ENCODE measurements around the gene NUDT17. TPM values are rescaled to one million over a fixed set of nuclear protein-coding genes. Genes with fewer than 3 reads are reported as not detected.

NUDT17 gene
- total and polyA plus RNA-seq, 9 of the 15 experiments (the other 6 are each of a cell fraction or from before 2014, with no cell fraction given): 2.1 to 10.0 (median 6.1) TPM

DNA sequence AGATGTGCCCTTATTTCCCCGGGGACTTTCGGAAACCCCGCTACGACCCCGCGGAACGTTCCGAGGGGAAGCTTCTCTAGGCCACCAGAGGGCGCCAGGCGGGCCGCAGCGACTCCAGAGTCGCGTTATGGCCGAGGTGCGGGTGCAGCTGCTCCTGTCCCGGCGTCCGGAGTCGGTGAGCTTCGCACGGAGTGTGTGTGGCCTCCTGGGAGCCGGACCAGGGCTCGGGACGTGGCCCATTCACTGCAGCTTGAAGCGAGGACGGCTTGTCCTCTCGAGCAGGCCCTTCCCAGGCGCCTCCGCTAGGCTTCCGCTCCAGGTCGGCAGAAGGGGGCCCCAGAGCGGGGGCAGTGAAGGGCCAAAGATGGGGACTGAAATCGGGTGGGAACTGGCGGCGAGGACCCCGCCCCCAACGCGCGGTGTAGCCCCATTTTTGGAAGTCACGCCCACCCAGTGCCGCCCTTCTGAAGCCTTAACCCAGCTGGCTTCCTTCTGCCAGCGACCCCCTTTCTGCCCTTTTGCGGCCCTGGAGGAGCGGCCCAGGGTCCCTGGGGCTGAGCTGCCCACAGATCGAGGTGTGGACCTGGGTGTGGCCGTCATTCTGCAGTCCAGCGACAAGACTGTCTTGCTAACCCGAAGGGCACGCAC lies at the start of gene NUDT17 (continued):
- TF ChIP-seq, protein P1, sequence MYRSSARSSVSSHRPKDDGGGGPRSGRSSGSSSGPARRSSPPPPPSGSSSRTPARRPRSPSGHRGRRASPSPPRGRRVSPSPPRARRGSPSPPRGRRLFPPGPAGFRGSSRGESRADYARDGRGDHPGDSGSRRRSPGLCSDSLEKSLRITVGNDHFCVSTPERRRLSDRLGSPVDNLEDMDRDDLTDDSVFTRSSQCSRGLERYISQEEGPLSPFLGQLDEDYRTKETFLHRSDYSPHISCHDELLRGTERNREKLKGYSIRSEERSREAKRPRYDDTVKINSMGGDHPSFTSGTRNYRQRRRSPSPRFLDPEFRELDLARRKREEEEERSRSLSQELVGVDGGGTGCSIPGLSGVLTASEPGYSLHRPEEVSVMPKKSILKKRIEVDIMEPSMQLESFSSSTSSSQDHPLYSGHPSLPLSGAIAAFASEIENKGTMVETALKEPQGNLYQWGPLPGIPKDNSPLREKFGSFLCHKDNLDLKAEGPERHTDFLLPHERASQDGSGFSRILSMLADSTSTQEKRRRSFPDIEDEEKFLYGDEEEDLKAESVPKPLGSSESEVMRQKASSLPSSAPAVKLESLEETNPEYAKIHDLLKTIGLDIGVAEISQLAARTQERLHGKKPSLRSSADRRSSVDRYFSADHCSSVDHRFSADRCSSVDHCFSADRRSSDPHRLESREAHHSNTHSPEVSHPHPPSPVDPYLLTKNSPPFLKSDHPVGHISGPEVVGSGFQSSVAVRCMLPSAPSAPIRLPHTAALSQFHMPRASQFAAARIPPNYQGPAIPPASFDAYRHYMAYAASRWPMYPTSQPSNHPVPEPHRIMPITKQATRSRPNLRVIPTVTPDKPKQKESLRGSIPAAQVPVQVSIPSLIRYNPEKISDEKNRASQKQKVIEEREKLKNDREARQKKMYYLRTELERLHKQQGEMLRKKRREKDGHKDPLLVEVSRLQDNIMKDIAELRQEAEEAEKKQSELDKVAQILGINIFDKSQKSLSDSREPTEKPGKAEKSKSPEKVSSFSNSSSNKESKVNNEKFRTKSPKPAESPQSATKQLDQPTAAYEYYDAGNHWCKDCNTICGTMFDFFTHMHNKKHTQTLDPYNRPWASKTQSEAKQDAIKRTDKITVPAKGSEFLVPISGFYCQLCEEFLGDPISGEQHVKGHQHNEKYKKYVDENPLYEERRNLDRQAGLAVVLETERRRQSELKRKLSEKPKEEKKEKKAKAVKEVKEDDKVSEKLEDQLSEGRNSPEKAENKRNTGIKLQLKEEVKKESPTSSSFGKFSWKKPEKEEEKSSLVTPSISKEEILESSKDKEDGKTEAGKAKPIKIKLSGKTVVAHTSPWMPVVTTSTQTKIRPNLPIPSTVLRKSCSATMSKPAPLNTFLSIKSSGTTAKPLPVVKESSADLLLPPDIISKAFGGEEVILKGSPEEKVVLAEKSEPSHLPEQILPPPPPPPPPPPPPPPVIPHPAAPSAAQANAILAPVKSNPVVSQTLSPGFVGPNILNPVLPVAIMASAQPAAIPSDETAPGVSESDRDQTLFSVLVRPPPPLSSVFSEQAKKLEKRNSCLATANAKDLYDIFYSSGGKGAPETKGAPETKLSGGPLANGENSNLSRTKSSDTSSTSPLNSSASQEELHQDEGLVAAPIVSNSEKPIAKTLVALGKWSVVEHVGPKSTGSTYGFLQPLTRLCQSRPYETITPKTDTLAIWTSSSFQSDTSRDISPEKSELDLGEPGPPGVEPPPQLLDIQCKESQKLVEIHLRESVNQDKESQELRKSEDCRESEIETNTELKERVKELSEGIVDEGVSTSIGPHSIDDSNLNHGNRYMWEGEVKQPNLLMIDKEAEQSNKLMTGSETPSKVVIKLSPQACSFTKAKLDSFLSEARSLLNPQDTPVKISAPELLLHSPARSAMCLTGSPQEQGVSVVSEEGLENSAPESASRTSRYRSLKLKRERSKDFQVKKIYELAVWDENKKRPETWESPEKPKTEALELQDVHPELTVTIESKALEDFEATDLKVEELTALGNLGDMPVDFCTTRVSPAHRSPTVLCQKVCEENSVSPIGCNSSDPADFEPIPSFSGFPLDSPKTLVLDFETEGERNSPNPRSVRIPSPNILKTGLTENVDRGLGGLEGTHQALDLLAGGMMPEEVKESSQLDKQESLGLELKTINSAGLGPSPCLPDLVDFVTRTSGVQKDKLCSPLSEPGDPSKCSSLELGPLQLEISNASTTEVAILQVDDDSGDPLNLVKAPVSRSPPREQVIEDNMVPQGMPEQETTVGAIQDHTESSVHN (IDR thresholded peaks at IDR 0.05; ENCODE audit: borderline replicate concordance in 1 of 2, low read depth in 1 of 2): no peak
- no peak for TF ChIP-seq DACH1 (IDR thresholded peaks at IDR 0.05; ENCODE audit: partially characterized antibody)
- TF ChIP-seq, protein P2, sequence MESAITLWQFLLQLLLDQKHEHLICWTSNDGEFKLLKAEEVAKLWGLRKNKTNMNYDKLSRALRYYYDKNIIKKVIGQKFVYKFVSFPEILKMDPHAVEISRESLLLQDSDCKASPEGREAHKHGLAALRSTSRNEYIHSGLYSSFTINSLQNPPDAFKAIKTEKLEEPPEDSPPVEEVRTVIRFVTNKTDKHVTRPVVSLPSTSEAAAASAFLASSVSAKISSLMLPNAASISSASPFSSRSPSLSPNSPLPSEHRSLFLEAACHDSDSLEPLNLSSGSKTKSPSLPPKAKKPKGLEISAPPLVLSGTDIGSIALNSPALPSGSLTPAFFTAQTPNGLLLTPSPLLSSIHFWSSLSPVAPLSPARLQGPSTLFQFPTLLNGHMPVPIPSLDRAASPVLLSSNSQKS (CRISPR knock-in tag; IDR thresholded peaks at IDR 0.05): no peak
- TF ChIP-seq, protein P3, sequence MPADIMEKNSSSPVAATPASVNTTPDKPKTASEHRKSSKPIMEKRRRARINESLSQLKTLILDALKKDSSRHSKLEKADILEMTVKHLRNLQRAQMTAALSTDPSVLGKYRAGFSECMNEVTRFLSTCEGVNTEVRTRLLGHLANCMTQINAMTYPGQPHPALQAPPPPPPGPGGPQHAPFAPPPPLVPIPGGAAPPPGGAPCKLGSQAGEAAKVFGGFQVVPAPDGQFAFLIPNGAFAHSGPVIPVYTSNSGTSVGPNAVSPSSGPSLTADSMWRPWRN (IDR thresholded peaks at IDR 0.05; ENCODE audit: low read depth): no peak
- no peak for TF ChIP-seq SRSF9 (IDR thresholded peaks at IDR 0.05; ENCODE audit: borderline replicate concordance, low read depth, low read length)
- peak; percentile 73; the same call in 1 of the 2 replicates for TF ChIP-seq GATAD2B (IDR thresholded peaks at IDR 0.05; ENCODE audit: borderline replicate concordance)
- TF ChIP-seq ZNF436 (CRISPR knock-in tag; IDR thresholded peaks at IDR 0.05): no peak
- no peak for TF ChIP-seq ZZZ3 (IDR thresholded peaks at IDR 0.05)
- TF ChIP-seq ZNF12 (CRISPR knock-in tag; IDR thresholded peaks at IDR 0.05): 0 out of 2 replicates have a peak, but pooled peaks have one; percentile 5
- TF ChIP-seq WHSC1 (IDR thresholded peaks at IDR 0.05; ENCODE audit: low read length): no peak
- TF ChIP-seq, protein P4, sequence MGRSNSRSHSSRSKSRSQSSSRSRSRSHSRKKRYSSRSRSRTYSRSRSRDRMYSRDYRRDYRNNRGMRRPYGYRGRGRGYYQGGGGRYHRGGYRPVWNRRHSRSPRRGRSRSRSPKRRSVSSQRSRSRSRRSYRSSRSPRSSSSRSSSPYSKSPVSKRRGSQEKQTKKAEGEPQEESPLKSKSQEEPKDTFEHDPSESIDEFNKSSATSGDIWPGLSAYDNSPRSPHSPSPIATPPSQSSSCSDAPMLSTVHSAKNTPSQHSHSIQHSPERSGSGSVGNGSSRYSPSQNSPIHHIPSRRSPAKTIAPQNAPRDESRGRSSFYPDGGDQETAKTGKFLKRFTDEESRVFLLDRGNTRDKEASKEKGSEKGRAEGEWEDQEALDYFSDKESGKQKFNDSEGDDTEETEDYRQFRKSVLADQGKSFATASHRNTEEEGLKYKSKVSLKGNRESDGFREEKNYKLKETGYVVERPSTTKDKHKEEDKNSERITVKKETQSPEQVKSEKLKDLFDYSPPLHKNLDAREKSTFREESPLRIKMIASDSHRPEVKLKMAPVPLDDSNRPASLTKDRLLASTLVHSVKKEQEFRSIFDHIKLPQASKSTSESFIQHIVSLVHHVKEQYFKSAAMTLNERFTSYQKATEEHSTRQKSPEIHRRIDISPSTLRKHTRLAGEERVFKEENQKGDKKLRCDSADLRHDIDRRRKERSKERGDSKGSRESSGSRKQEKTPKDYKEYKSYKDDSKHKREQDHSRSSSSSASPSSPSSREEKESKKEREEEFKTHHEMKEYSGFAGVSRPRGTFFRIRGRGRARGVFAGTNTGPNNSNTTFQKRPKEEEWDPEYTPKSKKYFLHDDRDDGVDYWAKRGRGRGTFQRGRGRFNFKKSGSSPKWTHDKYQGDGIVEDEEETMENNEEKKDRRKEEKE (IDR thresholded peaks at IDR 0.05; ENCODE audit: borderline replicate concordance in 1 of 2, control insufficient read depth in 1 of 2, low read depth in 2 of 2, low read length in 1 of 2): no peak
- TF ChIP-seq ZC3H11A (IDR thresholded peaks at IDR 0.05; ENCODE audit: low read depth, low read length): no peak
- TF ChIP-seq, protein P5, sequence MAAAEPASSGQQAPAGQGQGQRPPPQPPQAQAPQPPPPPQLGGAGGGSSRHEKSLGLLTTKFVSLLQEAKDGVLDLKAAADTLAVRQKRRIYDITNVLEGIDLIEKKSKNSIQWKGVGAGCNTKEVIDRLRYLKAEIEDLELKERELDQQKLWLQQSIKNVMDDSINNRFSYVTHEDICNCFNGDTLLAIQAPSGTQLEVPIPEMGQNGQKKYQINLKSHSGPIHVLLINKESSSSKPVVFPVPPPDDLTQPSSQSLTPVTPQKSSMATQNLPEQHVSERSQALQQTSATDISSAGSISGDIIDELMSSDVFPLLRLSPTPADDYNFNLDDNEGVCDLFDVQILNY (CRISPR knock-in tag; IDR thresholded peaks at IDR 0.05): no peak; the same call in 1 of the 2 replicates
